Fibroblast of lung (primary cell): ENCODE data around the gene PALM. TPM values are rescaled to one million over a fixed set of nuclear protein-coding genes. Genes with fewer than 3 reads are reported as not detected.

ENCODE experiments used
- DNase-seq, 2 donors: peaks; one replicate each; pipeline versions ENCODE4 v3.0.0 to v3.0.0-alpha.2; 2010; ENCODE audit warnings: low read depth in 2 of 2
- H2AFZ ChIP-seq: 2 replicates; pipeline ENCODE4 v1.5.1; 2012; ENCODE audit warnings: low read length, control low read depth, inconsistent platforms
- H3K27ac ChIP-seq: 2 replicates; pipeline ENCODE4 v1.5.1; 2011; ENCODE audit warnings: low read length, control low read depth; ENCODE audit not compliant: insufficient read depth
- H3K27me3 ChIP-seq: 2 replicates; pipeline ENCODE4 v1.5.1; 2011; ENCODE audit warnings: mild to moderate bottlenecking, low read length; ENCODE audit not compliant: control insufficient read depth, insufficient read depth
- H3K36me3 ChIP-seq: 2 replicates; pipeline ENCODE4 v1.5.1; 2011; ENCODE audit warnings: low read length; ENCODE audit not compliant: control insufficient read depth, insufficient read depth
- H3K4me1 ChIP-seq: 2 replicates; pipeline ENCODE4 v1.5.1; 2011; ENCODE audit warnings: low read length; ENCODE audit not compliant: control insufficient read depth, insufficient read depth; ENCODE audit errors: extremely low read depth
- H3K4me2 ChIP-seq: 2 replicates; pipeline ENCODE4 v1.5.1; 2011; ENCODE audit warnings: low read length, control low read depth; ENCODE audit not compliant: insufficient read depth; ENCODE audit errors: extremely low read depth
- H3K4me3 ChIP-seq, 4 experiments: fragments of 200-600 bp in 1 of 4; sonication (generic) in 1 of 4; replicated peaks in 1 of 4; 2 replicates each; pipeline ENCODE4 v1.5.1; 2011 to 2016; ENCODE audit warnings: low read length in 4 of 4, low read depth in 3 of 4, mild to moderate bottlenecking in 3 of 4, control low read depth in 2 of 4, inconsistent platforms in 1 of 4, mixed read lengths in 1 of 4; ENCODE audit not compliant: insufficient read depth in 1 of 4; ENCODE audit errors: control extremely low read depth in 1 of 4
- H3K79me2 ChIP-seq: 2 replicates; pipeline ENCODE4 v1.5.1; 2012; ENCODE audit warnings: mild to moderate bottlenecking, low read length, inconsistent platforms; ENCODE audit not compliant: control insufficient read depth, insufficient read depth
- H3K9ac ChIP-seq: 2 replicates; pipeline ENCODE4 v1.5.1; 2011; ENCODE audit warnings: mild to moderate bottlenecking, low read length, control low read depth; ENCODE audit not compliant: insufficient read depth
- H3K9me3 ChIP-seq: 2 replicates; pipeline ENCODE4 v1.5.1; 2012; ENCODE audit warnings: low read depth, low read length; ENCODE audit not compliant: control insufficient read depth, insufficient read depth
- H4K20me1 ChIP-seq: 2 replicates; pipeline ENCODE4 v1.5.1; 2011; ENCODE audit warnings: low read length; ENCODE audit not compliant: control insufficient read depth, insufficient read depth; ENCODE audit errors: extremely low read depth
- EZH2 ChIP-seq: IDR thresholded peaks from 2 replicates; pipeline ENCODE4 v1.5.1; 2012; ENCODE audit warnings: low read length, control low read depth, mild to moderate bottlenecking; ENCODE audit errors: missing control alignments
- polyA plus RNA-seq, 2 donors: library from polyadenylated mRNA; depleted of rRNA in 1 of 2; stranded (reverse) in 1 of 2; unstranded in 1 of 2; fragments of >200 nt; gene quantifications; 2 replicates each; pipeline ENCODE4 v1.2.1, GENCODE V29; 2011 to 2012; ENCODE audit warnings: missing spikeins in 1 of 2
- total RNA-seq: library from RNA; depleted of rRNA; stranded (reverse); fragments of >200 nt; gene quantifications from 2 replicates; pipeline ENCODE4 v1.2.1, GENCODE V29; 2014
- TF ChIP-seq, protein P1 (sequence below), 2 donors: IDR thresholded peaks in 1 of 2; conservative IDR thresholded peaks in 1 of 2; 1 replicate in 1 of 2; 2 replicates in 1 of 2; pipeline ENCODE4 v1.5.1; 2011 to 2012; ENCODE audit warnings: low read length in 2 of 2, control low read depth in 1 of 2, inconsistent platforms in 1 of 2, low read depth in 1 of 2, mild to moderate bottlenecking in 1 of 2

Gene PALM
- total and polyA plus RNA-seq, 2 donors (not counting 1 experiment from before 2014, with no cell fraction given), result 3.2 to 8.3 TPM

DNA sequence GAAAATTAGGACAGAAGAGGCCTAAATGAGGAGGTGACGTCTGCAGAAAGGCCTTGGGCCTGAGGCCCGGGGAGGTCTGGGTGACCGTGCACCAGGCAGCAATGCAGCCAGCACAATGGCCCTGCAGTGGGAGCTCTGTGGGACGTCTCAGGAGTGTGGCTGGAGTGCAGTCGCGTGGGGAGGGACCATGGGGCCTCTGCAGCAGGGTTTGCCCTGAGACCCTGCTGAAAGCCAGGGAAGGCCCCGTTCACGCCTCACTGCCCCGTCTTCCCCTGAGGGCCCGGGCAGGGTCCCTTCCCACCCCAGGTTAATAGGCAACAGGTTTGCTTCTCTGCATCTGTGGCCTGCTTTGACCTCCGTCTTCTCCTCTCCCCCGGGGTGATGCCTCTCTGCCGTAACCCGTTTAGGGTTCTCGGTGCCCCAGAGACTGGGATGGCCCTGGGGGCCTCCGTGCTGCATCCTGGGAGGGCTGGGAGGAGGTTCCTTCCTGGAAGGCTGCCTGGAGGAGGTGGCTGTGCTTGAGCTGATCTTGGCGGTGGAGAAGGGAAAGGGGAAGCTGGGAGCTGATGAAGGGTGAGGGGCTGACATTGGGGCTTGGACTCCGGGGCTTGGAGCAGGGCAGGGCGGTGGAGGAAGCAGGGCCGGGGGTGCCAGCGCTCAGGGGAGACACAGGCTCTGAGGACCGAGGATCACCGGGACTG is 9.7 kb downstream of the PALM start:
- Histone ChIP-seq H3K4me3 (no peak overlapping the region), H3K9ac (no peak overlapping the region), H2AFZ (no peak overlapping the region), H3K4me1 (no peaks in the 10 kb centered on the region), H3K4me2 (no peak overlapping the region), H3K9me3 (no peaks in the 10 kb centered on the region), H3K27me3 (no peaks in the 10 kb centered on the region), H3K36me3 (no peaks in the 10 kb centered on the region), H4K20me1 (no peaks in the 10 kb centered on the region), H3K79me2 (no peaks in the 10 kb centered on the region), H3K27ac (no peak overlapping the region)
- TF ChIP-seq, protein P1, sequence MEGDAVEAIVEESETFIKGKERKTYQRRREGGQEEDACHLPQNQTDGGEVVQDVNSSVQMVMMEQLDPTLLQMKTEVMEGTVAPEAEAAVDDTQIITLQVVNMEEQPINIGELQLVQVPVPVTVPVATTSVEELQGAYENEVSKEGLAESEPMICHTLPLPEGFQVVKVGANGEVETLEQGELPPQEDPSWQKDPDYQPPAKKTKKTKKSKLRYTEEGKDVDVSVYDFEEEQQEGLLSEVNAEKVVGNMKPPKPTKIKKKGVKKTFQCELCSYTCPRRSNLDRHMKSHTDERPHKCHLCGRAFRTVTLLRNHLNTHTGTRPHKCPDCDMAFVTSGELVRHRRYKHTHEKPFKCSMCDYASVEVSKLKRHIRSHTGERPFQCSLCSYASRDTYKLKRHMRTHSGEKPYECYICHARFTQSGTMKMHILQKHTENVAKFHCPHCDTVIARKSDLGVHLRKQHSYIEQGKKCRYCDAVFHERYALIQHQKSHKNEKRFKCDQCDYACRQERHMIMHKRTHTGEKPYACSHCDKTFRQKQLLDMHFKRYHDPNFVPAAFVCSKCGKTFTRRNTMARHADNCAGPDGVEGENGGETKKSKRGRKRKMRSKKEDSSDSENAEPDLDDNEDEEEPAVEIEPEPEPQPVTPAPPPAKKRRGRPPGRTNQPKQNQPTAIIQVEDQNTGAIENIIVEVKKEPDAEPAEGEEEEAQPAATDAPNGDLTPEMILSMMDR (conservative IDR thresholded peaks at IDR 0.05 in 1 of 2, IDR thresholded peaks at IDR 0.05 in 1 of 2; ENCODE audit: low read depth in 1 of 2, low read length in 2 of 2), result no peak
- no peak for TF ChIP-seq EZH2
- no peak for DNase-seq

DNA sequence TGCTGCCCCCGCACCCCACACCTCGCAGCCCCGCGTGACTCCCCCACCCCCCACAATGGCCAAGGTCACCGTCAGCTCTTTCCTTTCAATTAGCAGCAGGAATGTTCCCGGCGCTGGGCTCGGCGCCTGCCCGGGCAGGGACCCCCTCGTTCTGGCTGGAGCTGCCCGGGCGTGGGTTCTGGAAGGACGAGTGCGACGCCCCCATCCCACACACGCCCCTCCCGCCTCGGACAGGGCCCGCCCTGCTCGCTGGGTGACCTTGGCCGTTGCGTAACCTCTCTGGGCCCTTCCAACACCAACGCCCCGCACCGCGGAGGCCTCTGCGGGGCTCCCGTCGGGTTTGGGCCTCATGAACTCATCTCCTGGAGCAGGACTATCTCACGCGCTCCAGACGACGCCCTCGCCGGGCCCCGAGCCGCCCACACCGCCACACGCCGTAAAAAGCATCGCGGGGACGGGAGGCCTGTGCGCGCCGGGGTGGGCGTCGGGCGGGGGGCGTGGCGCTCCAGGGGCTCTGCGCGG is 10.3 kb downstream of the PALM start:
- H3K27ac ChIP-seq, result no peak overlapping the region
- no peaks in the 10 kb centered on the region for H3K36me3 ChIP-seq
- no peak for TF ChIP-seq EZH2
- TF ChIP-seq, protein P1 (conservative IDR thresholded peaks at IDR 0.05 in 1 of 2, IDR thresholded peaks at IDR 0.05 in 1 of 2; ENCODE audit: low read depth in 1 of 2, low read length in 2 of 2), result no peak
- no peaks in the 10 kb centered on the region for H4K20me1 ChIP-seq
- H3K9ac ChIP-seq, result no peak overlapping the region
- peak in 1 of 2 donors; percentile 79 for DNase-seq
- H3K4me1 ChIP-seq, result no peaks in the 10 kb centered on the region
- no peaks in the 10 kb centered on the region for H3K27me3 ChIP-seq
- no peak overlapping the region for H3K4me3 ChIP-seq
- no peaks in the 10 kb centered on the region for H3K79me2 ChIP-seq
- no peaks in the 10 kb centered on the region for H3K9me3 ChIP-seq
- H3K4me2 ChIP-seq, result no peak overlapping the region
- no peak overlapping the region for H2AFZ ChIP-seq

DNA sequence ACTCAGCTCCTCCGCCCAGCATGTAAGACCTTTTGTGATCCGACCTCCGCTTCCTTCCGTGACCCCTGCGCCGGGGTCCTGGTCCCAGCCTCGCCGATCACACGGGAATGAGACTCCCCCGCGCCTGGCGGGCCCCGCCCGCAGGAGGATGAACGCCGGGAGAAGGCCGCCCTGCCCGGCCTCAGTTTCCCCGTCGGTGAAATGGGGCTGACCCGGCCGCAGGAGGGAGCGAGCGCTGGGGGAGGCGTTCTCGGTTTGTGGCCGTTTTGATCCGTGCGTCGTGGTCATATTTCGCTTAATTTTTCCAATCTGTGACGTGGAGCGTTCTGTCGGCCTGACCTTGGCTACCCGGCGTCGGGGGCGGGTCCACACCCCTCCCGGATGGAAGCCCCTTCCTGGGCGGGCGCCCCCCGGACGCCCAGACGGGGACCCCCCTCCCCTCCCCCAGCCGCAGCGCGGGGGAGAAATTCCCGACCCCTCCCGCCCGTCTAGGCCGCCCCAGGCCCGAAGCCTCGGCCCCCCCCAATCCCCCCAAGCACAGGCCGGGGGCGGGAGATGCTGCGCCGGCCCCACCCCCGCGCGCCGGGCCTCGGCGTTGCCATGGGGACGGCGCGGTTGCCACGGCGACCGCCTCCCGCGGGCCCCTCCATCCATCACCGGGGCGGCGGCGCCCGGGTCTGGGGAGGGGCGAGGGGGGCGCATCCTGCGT is 11.1 kb downstream of the PALM start:
- no peak overlapping the region for H2AFZ ChIP-seq
- H3K36me3 ChIP-seq, result no peaks in the 10 kb centered on the region

More for the DNA sequence above, 11.1 kb downstream of the PALM start:
- TF ChIP-seq EZH2, result no peak
- TF ChIP-seq, protein P1 (conservative IDR thresholded peaks at IDR 0.05 in 1 of 2, IDR thresholded peaks at IDR 0.05 in 1 of 2; ENCODE audit: low read depth in 1 of 2, low read length in 2 of 2), result no peak
- H3K4me1 ChIP-seq, result no peaks in the 10 kb centered on the region
- no peaks in the 10 kb centered on the region for H3K79me2 ChIP-seq
- no peak overlapping the region for H3K4me3 ChIP-seq
- DNase-seq, result no peak
- H3K4me2 ChIP-seq, result no peak overlapping the region
- no peak overlapping the region for H3K27ac ChIP-seq
- no peak overlapping the region for H3K9ac ChIP-seq
- no peaks in the 10 kb centered on the region for H3K27me3 ChIP-seq
- H3K9me3 ChIP-seq, result no peaks in the 10 kb centered on the region
- H4K20me1 ChIP-seq, result no peaks in the 10 kb centered on the region
